GM12878 (cell line): Measurements from ENCODE around the gene CNKSR1. TPM values are rescaled to one million over a fixed set of nuclear protein-coding genes. Genes with fewer than 3 reads are reported as not detected.

Source experiments
- CBX3 ChIP-seq: fragments of 200-600 bp; sonication (generic); IDR thresholded peaks from 2 replicates; pipeline ENCODE4 v1.6.1; 2016; ENCODE audit warnings: low read depth, borderline replicate concordance
- CHD1 ChIP-seq: IDR thresholded peaks from 2 replicates; pipeline ENCODE4 v1.6.1; 2012; ENCODE audit warnings: low read depth, low read length, improper control_type of control experiment
- ESRRA ChIP-seq: IDR thresholded peaks from 2 replicates; pipeline ENCODE4 v1.6.1; 2012; ENCODE audit warnings: mild to moderate bottlenecking, low read length, improper control_type of control experiment
- SKIL ChIP-seq: fragments of 450-650 bp; IDR thresholded peaks from 2 replicates; pipeline ENCODE4 v1.6.1; 2017; ENCODE audit warnings: mild to moderate bottlenecking, low read depth, inconsistent platforms; ENCODE audit not compliant: poor library complexity, severe bottlenecking
- TCF3 ChIP-seq: IDR thresholded peaks from 2 replicates; pipeline ENCODE4 v1.6.1; 2012; ENCODE audit warnings: low read depth, mild to moderate bottlenecking, low read length, borderline replicate concordance; ENCODE audit not compliant: insufficient read depth
- ZNF384 ChIP-seq: IDR thresholded peaks from 2 replicates; pipeline ENCODE4 v1.6.1; 2012; ENCODE audit warnings: low read depth, mild to moderate bottlenecking, low read length, improper control_type of control experiment, borderline replicate concordance
- ZNF592 ChIP-seq: fragments of 450-650 bp; IDR thresholded peaks from 2 replicates; pipeline ENCODE4 v1.6.1; 2017; ENCODE audit warnings: mild to moderate bottlenecking, moderate library complexity
- ZZZ3 ChIP-seq: IDR thresholded peaks from 2 replicates; pipeline ENCODE4 v1.6.1; 2011; ENCODE audit warnings: low read depth; ENCODE audit not compliant: control insufficient read depth, insufficient read length
- polyA plus RNA-seq, 11 experiments: library from polyadenylated mRNA; depleted of rRNA in 4 of 11; unstranded in 6 of 11; stranded (reverse) in 5 of 11; fragments of >200 nt; fragmentation: Nextera tagmentation in 4 of 11; fragmentation: Illumina TruSeq in 1 of 11; extraction: Ambion mirVana in 4 of 11; extraction: Trizol in 1 of 11; gene quantifications; 1 replicate in 1 of 11; 2 replicates in 10 of 11; pipeline versions ENCODE4 v1.2.1 to v1.2.3, GENCODE V29; 2011 to 2016; ENCODE audit warnings: inconsistent platforms in 2 of 11, missing spikeins in 2 of 11, low read depth in 1 of 11
- total RNA-seq, 4 experiments: library from RNA; depleted of rRNA in 3 of 4; stranded (reverse); fragments of >200 nt in 3 of 4; fragmentation: Illumina TruSeq in 1 of 4; extraction: Trizol in 1 of 4; gene quantifications; 2 replicates each; pipeline versions ENCODE4 v1.2.1 to v1.2.3, GENCODE V29; 2013 to 2021

CNKSR1 gene
- total and polyA plus RNA-seq, 10 of the 15 experiments (the other 5 are each of a cell fraction or from before 2014, with no cell fraction given), result 0.06 to 1.2 (median 0.86) TPM

- TF ChIP-seq ZNF592 (no peak), ESRRA (no peak), CHD1 (no peak), SKIL (no peak), ZZZ3 (no peak), ZNF384 (no peak), TCF3 (no peak), CBX3 (no peak)
Observed at GRCh38 chr1:26162220-26162709, 15.0 kb upstream of the CNKSR1 start (continued).
